Measurements from ENCODE around the gene CYP19A1. TPM values are rescaled to one million over a fixed set of nuclear protein-coding genes. Genes with fewer than 3 reads are reported as not detected.

Gene CYP19A1
- total RNA-seq, 1 experiment from 2014 or later, result not detected

GRCh38 chr15:51331141-51331540 is 7.3 kb downstream of the CYP19A1 start:
- H3K4me3 ChIP-seq (ENCODE audit: low read depth in 2 of 2, low read length in 2 of 2), result no peak overlapping the region
- POLR2A ChIA-PET, result no interaction called here
- intact Hi-C loops (cut with micrococcal nuclease; ENCODE audit: unreplicated experiment), result no loop called here
- H3K4me1 ChIP-seq (ENCODE audit: control insufficient read depth, insufficient read depth, low read length), result no peaks in the 10 kb centered on the region
- H3K27me3 ChIP-seq (ENCODE audit: control insufficient read depth, insufficient read depth, low read length), result peaks cover 13% of the 10 kb centered on the region
- no peaks in the 10 kb centered on the region for H3K36me3 ChIP-seq (ENCODE audit: control insufficient read depth, insufficient read depth, low read length)
- CTCF ChIA-PET, result no interaction called here
- no peaks in the 10 kb centered on the region for H3K9me3 ChIP-seq (ENCODE audit: control insufficient read depth, insufficient read depth, low read depth, low read length)
- ATAC-seq (no peak), DNase-seq (ENCODE audit: low read depth, low spot score) (no peak)
- no TSS peak for BruUV-seq (replicated peaks)
- TF ChIP-seq REST (IDR thresholded peaks at IDR 0.05; ENCODE audit: insufficient read depth in 1 of 2, low read depth in 2 of 2, low read length in 1 of 2), result no peak
- TF ChIP-seq CTCF (IDR thresholded peaks at IDR 0.05), result no peak
- TF ChIP-seq SIN3A (IDR thresholded peaks at IDR 0.05; ENCODE audit: borderline replicate concordance, insufficient read depth, low read depth, low read length), result no peak
- TF ChIP-seq TCF7L2 (IDR thresholded peaks at IDR 0.05; ENCODE audit: low read depth, low read length), result no peak
- TF ChIP-seq POLR2AphosphoS5 (IDR thresholded peaks at IDR 0.05; ENCODE audit: low read depth, low read length), result no peak
- H3K27ac ChIP-seq (ENCODE audit: low read length), result no peak overlapping the region
- in situ Hi-C loops (cut with HindIII; ENCODE audit: low pct_unique_long_range_greater_than_20kb, low sequenced_read_pairs), result no loop called here

- TF ChIP-seq REST (IDR thresholded peaks at IDR 0.05; ENCODE audit: insufficient read depth in 1 of 2, low read depth in 2 of 2, low read length in 1 of 2) (no peak), TCF7L2 (IDR thresholded peaks at IDR 0.05; ENCODE audit: low read depth, low read length) (no peak), CTCF (IDR thresholded peaks at IDR 0.05) (no peak), POLR2AphosphoS5 (IDR thresholded peaks at IDR 0.05; ENCODE audit: low read depth, low read length) (no peak), SIN3A (IDR thresholded peaks at IDR 0.05; ENCODE audit: borderline replicate concordance, insufficient read depth, low read depth, low read length) (no peak)
- no peak overlapping the region for H3K27ac ChIP-seq (ENCODE audit: low read length)
- ATAC-seq (no peak), DNase-seq (ENCODE audit: low read depth, low spot score) (no peak)
- no peaks in the 10 kb centered on the region for H3K4me1 ChIP-seq (ENCODE audit: control insufficient read depth, insufficient read depth, low read length)
- H3K27me3 ChIP-seq (ENCODE audit: control insufficient read depth, insufficient read depth, low read length), result peaks cover 14% of the 10 kb centered on the region
- H3K9me3 ChIP-seq (ENCODE audit: control insufficient read depth, insufficient read depth, low read depth, low read length), result no peaks in the 10 kb centered on the region
- no TSS peak for BruUV-seq (replicated peaks)
- POLR2A ChIA-PET, result no interaction called here
- CTCF ChIA-PET, result no interaction called here
- no peak overlapping the region for H3K4me3 ChIP-seq (ENCODE audit: low read depth in 2 of 2, low read length in 2 of 2)
- in situ Hi-C loops (cut with HindIII; ENCODE audit: low pct_unique_long_range_greater_than_20kb, low sequenced_read_pairs) (no loop called here), intact Hi-C loops (cut with micrococcal nuclease; ENCODE audit: unreplicated experiment) (no loop called here)
- H3K36me3 ChIP-seq (ENCODE audit: control insufficient read depth, insufficient read depth, low read length), result no peaks in the 10 kb centered on the region
Measured at GRCh38 chr15:51328926-51329325, 9.5 kb downstream of the CYP19A1 start.
